Activated CD4-positive, alpha-beta T cell treated with anti-CD3 and anti-CD28 coated beads, Interleukin-2, amount 50 U/mL, for 16 hours (primary cell): ENCODE data around the gene CD9.
A peak's percentile ranks its signal among the peaks of the same experiment; 100 is the strongest.

Source experiments
- DNase-seq: peaks from one replicate; pipeline ENCODE4 v3.0.0-alpha.2; 2020

Gene CD9

DNA sequence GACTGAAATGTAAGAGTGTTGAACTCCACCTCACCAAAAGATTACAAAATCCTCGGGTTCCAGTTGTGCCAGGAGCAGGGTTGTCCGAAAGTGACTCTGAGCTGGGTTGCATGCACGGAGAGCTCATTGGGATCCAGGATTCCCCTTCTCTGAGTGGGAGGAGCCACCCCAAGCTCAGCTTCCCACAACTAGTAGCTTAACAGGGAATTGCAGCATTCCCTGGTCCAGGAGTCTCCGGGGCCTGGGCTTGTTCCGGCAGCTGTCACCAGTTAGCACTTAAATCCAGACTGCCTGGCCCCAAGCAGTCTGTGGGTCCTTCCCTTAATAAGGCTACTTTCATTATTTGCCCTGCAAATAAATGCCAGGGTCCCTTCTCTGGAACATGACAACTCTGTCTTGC lies 50.1 kb downstream of the CD9 start:
- DNase-seq, result no peak

- DNase-seq, result no peak
Measured at GRCh38 chr12:6253278-6253677, 53.1 kb downstream of the CD9 start.

DNA sequence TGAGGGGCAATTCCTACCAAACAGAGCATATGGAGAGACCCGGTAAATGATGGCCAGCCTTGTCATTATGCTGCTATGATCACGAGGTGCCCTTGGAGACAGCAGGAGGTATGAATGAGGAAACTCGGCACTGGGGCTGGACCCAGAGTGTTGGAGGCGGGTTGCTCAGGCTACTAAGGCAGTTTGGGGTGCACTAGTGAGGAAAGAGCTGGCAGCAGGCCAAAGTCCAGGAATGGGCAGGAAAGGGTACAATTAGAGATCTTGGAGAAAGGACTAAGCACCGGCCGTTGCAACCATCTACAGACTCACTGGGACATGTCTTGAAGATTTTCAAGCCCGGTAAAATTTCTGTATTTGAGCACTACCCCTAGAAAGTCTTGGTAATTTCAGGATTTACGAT lies 54.3 kb downstream of the CD9 start:
- no peak for DNase-seq

DNA sequence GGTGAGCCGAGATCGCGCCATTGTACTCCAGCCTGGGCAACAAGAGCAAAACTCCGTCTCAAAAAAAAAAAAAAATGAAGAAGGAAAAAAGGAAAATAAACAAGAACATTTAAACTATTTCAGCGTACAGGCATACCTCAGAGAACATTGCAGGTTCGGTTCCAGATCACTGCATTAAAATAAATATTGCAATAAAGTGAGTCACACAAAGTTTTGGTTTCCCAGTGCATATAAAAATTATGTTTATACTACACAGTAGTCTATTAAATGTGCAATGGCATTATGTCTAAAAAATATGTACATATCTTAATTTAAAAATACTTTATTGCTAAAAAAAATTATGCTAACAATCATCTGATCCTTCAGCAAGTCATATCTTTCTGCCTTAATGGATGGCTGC lies 56.8 kb downstream of the CD9 start:
- DNase-seq, result no peak

- no peak for DNase-seq
Measured at GRCh38 chr12:6262211-6262610, 62.0 kb downstream of the CD9 start.

GRCh38 chr12:6262623-6263022 lies 62.4 kb downstream of the CD9 start:
- no peak for DNase-seq

- no peak for DNase-seq
Measured at GRCh38 chr12:6263931-6264330, 63.7 kb downstream of the CD9 start.

DNA sequence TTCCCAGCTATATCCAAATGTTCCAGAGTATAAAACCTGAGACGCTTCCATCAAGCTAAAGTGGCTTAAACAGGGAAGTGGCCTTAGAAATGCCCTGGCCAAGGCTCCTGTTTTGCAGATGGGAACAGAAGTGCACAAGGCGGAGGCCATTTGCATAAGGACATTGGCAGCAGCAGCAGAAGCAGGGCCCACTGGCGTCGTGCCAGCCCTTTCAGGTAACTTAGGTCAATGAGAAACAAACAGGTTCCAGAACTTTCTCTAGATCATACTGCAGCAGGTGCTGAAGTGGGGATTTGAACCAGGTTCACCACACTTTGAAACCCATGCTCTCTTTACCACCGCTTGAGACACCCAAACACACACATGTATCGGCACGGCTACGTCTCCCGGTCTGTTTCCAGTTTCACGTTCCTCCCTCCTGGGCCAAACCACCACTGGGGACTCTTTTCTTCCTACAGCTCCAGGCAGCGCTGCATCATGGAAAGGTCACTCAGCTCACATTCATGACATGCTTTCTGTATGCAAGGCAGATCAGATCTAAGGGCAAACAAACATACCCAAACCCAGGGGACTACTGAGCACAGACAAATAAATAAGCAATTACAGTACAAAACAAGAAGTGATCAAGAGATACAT lies 64.3 kb downstream of the CD9 start:
- DNase-seq, result no peak

DNA sequence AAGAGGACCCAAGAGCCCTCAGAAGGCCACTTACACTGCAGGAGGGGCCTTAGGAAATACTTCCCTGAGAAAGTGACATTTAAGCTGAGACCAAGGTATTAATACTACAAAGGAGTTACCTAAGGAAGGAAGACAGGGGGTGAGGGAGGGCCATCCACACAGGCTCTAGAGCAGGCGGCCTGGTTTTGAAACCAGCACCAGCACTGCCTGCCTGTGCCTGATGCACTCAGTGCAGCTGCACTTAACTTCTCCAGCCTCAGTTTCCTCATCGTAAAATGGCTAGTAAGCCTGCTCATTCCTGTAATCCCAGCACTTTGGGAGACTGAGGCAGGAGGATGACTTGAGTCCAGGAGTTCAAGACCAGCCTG lies 64.8 kb downstream of the CD9 start:
- no peak for DNase-seq

DNA sequence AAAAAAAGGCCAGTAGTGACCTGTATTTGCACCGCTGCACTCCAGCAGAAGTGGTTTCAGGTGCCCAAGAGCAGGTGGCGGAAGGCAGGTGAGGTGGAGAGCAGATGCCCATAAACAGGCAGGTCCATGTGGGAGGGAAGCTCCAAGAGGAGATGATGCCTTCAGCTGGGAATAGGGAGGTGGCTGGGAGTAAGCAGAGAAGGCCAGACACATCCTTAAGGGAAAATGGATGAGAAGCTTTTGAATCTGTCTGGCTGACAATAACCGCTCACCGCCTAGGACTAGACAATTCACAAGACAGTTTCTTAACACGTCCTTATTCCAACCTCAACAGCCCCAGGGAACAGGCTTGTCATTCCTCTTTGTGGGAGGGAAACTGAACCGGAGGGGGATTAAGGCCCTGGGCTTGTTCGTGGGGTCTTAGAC lies 66.4 kb downstream of the CD9 start:
- no peak for DNase-seq

DNA sequence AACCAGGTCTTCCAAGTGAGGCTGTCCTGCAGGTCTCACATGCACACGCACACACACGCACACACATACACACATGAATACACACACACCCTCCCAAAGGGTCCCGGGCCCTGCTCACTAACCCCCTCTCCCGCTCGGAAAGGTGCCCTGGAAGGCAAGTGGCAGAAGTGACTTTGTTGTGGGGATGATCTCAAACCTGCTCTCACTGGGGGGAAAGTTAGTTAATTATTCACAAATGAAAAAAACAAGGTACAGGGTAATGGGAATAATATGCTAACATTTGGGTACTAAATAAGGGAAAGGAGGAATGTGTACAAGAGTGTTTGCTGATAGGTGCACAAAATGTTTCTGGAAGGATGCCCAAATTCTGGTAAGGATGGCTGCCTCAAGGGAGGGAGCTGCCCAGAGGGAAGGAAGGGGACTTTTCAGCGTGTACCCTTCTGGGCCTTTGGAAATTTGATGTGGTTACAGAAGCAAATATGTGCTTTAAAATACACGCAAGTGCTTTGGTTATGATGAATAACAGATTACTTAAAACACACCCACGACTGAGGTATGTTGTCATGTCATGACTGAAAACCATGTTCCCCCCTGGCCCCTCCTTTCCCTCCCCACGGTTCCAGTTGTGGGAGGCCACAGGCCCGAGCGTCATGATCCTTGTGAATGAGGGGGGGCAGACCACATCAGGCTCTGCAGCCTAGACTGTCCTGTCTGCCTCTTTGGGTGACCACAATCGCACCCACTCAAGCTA lies 66.9 kb downstream of the CD9 start:
- DNase-seq, result peak; percentile 37

GRCh38 chr12:6268484-6269157 lies 68.4 kb downstream of the CD9 start:
- DNase-seq, result no peak

DNA sequence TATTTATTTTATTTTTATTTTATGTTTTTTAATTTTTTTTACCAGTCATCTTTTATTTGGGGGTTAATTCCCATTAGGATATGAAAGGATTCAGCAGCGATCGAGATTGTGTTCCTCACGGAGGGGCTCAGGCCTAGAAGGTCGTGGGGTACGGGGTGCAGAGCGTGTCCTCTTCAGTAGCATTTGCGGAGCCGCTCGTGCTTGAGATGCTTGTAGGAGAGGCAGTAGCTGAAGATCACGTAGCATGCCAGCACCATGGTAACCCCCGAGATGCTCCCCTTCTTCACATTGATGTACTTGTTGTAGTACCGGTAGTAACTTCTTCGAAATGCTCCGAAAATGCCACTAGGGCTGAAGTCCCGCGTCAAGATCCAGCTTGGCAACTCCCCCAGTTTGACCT lies 69.8 kb downstream of the CD9 start:
- no peak for DNase-seq

GRCh38 chr12:6271281-6271680 lies 71.1 kb downstream of the CD9 start:
- no peak for DNase-seq

GRCh38 chr12:6272300-6273204 lies 72.4 kb downstream of the CD9 start:
- DNase-seq, result no peak

DNA sequence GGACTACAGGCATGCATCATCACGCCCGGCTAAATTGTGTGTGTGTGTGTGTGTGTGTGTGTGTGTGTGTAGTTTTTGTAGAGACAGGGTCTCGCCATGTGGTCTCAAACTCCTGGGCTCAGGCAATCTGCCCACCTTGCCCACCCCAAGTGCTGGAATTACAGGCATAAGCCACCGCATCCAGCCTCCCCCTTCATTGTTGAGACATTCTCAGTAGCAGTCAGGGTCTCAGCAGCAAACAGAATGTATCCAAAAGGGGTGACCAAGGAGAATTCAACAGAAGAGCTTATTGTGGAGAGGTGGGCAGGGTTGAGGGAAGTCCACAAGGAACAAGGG lies 73.0 kb downstream of the CD9 start:
- DNase-seq, result no peak

DNA sequence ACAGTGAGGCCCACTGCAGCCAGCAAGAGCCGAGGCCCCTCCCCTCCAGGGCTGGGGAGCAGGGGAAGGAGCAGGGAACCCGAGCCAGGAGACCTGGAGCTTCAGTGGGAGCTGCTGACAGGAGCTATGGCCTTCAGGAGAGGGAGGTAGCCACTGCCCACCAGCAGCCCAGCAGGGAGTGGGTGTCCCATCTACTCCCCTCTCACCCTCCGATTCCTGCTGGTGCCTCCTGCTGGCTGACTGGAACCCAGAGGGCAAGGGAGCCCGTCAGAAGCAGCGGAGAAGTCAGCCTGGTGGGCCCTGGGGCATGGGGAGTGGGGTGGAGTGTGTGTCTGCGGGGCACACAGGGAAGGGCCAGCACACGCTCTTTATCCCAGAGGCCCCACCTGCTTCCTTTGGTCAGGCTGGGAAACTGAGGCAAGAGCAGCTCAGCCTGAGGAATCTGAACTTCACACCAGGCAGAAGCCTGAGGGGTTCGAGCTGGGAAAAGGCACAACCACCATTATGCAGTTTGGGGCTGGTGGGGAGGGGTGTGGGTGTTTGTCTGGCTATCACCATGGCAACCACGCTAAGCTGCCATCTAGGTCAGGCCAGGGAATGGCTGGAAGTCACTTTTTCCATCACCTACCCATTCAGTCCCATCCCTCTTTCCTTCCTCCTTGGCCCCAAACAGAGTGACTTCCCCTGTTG lies 73.5 kb downstream of the CD9 start:
- DNase-seq, result no peak

GRCh38 chr12:6274231-6275221 lies 74.3 kb downstream of the CD9 start:
- DNase-seq, result no peak

- no peak for DNase-seq
Measured at GRCh38 chr12:6275928-6276887, 76.0 kb downstream of the CD9 start.

GRCh38 chr12:6276956-6277620 lies 76.9 kb downstream of the CD9 start:
- no peak for DNase-seq
